Heart left ventricle (tissue), 13 donors: ENCODE data around the gene GREM2.

Source experiments
- POLR2A ChIP-seq, 2 donors: fragments of 450-650 bp; IDR thresholded peaks; one replicate each; pipeline ENCODE4 v1.6.1; 2017; ENCODE audit warnings: antibody characterized with exemption in 2 of 2, mild to moderate bottlenecking in 2 of 2, moderate library complexity in 2 of 2
- TF ChIP-seq, protein P1 (sequence below), 12 donors: fragments of 200-600 bp; sonication (generic) in 4 of 12; IDR thresholded peaks; one replicate each; pipeline versions ENCODE4 v1.5.0 to v1.8.0; 2018 to 2022; ENCODE audit warnings: antibody characterized with exemption in 12 of 12, mild to moderate bottlenecking in 5 of 12
- donor health status: ischemic (EF 13 %, LVEDD 7.1; RV severe dilation, severe dysfunction).
- donor health status: DM: no; HTN: yes; CAD: no.
- donor health status: DM: no; HTN: no; CAD: no.
- donor health status: ischemic (EF 25% LVEDD 6.9; RV normal size, moderate dysfunction).
- donor health status: ischemic (EF 25% LVEDD 5.7; RV mildly dilated, moderate dysfunction).
- donor health status: ischemic (EF 35%, LVEDD 5.7; RV mildly dilated, moderate dysfunction).
- donor health status: nonischemic (EF 11% LVEDD 7.7; RV severe dilation, severe dysfunction).
- donor health status: DM: yes; HTN: yes; CAD: no.
- donor health status: PGD.
- donor health status: ischemic (EF 29% LVEDD 5.4; RV normal size, mild dysfunction).
- donor health status: nonischemic (EF 23%, LVEDD 6.1; RV moderate dilation, normal function).

DNA sequence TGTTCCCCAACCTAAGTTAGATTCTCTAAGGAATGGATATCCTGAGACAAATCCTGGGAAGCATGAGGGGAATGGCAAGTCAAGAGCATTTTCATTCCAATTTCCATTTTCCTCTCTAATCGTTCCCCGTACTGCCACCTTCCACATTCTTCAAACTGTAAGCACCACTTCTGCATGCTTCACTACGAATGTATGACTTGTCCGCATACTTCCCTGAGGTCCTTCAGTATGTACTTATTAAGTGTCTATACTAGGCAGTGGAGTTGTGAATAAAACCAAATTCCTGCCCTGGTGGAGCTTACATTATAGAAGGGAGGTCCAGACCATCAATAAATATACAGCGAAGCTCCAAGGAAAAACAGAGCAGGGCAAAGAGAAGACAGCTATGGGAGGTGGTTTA is 154.8 kb downstream of the GREM2 start:
- TF ChIP-seq, protein P1, sequence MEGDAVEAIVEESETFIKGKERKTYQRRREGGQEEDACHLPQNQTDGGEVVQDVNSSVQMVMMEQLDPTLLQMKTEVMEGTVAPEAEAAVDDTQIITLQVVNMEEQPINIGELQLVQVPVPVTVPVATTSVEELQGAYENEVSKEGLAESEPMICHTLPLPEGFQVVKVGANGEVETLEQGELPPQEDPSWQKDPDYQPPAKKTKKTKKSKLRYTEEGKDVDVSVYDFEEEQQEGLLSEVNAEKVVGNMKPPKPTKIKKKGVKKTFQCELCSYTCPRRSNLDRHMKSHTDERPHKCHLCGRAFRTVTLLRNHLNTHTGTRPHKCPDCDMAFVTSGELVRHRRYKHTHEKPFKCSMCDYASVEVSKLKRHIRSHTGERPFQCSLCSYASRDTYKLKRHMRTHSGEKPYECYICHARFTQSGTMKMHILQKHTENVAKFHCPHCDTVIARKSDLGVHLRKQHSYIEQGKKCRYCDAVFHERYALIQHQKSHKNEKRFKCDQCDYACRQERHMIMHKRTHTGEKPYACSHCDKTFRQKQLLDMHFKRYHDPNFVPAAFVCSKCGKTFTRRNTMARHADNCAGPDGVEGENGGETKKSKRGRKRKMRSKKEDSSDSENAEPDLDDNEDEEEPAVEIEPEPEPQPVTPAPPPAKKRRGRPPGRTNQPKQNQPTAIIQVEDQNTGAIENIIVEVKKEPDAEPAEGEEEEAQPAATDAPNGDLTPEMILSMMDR (IDR thresholded peaks at IDR 0.05), result no peak
- no peak for TF ChIP-seq POLR2A (IDR thresholded peaks at IDR 0.05)
